Measurements from ENCODE around the gene TMEM129.
A peak's percentile ranks its signal among the peaks of the same experiment; 100 is the strongest.
"Not testable (repeated sequence)": the region's sequence is repeated elsewhere in the genome, so short reads cannot be mapped to it uniquely, and the experiment has no call there.

The TMEM129 gene

DNA sequence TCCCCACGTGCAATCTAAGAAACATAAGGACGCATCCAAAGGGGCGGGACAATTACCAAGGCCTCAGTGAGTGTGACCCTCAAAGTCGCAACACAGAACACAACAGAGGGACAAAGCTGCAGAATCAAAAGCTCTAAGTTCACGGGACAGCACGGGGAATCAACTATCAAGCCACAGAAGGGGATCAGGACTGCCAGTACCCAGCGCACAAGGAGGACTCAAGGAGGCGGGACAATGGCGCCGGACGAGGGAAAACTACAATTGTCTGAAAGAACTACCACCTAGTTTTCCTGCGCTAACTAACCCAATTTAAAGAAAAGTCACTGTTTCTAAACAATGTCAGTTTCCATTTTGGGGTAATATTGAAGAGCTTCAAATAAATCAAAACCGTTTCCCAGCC is 38.3 kb downstream of the TMEM129 start:
- Mint-ChIP-seq H3K9me3 (no peaks in the 10 kb centered on the region), H3K4me3 (peak overlapping the region; percentile 81 to 86), H3K27ac (peak overlapping the region in 1 of 2 donors; percentile 63), H3K4me1 (peaks cover 12% of the 10 kb centered on the region), H3K27me3 (no peaks in the 10 kb centered on the region)
- no peak for ATAC-seq
- DNase-seq = no peak

DNA sequence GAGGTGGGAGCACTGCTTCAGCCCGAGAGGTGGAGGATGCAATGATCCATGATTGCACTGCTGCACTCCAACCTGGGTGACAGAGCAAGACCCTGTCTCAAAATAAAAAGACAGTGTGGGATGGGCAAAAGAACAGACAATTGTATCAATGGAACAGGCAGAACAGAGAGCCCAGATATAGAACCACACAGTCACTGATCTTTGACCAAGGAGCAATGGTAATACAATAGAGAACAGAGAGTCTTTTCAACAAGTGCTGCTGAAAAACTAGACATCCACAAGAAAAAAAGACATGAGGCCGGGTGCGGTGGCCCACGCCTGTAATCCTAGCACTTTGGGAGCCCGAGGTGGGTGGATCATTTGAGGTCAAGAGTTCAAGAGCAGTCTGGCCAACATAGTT is 42.9 kb downstream of the TMEM129 start:
- H3K27me3 Mint-ChIP-seq = peaks cover 7% of the 10 kb centered on the region
- H3K27ac Mint-ChIP-seq = no peak overlapping the region
- ATAC-seq (no peak), DNase-seq (no peak)
- H3K4me1 Mint-ChIP-seq = peaks cover 14% of the 10 kb centered on the region
- no peaks in the 10 kb centered on the region for H3K9me3 Mint-ChIP-seq
- H3K4me3 Mint-ChIP-seq = no peak overlapping the region

GRCh38 chr4:1676605-1677525 is 44.3 kb downstream of the TMEM129 start:
- no peak for DNase-seq
- Mint-ChIP-seq H3K27me3 (peaks cover 7% of the 10 kb centered on the region), H3K9me3 (no peaks in the 10 kb centered on the region), H3K4me3 (no peak overlapping the region), H3K27ac (no peak overlapping the region), H3K4me1 (peaks cover 6% of the 10 kb centered on the region)
- ATAC-seq = peak; percentile 31

DNA sequence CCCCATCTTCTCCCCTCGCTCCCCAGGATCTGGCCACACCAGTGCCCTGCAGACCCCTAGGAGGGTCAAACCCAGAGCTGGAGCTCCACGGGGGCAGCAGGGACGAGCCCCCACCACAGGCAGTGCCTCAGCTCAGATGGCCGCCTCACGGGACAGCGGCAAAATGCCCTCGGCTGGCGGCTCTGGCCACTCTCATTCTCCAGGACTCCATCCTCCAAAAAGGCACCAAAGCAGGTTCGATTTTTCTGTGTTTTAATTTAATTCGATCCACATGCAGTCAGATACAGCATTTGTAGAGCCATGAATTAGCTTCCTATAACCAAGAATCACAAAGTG is 45.4 kb downstream of the TMEM129 start:
- DNase-seq = no peak
- no peak for ATAC-seq
- Mint-ChIP-seq H3K4me3 (no peak overlapping the region), H3K9me3 (no peaks in the 10 kb centered on the region), H3K27me3 (peaks cover 7% of the 10 kb centered on the region), H3K27ac (no peak overlapping the region), H3K4me1 (peaks cover 6% of the 10 kb centered on the region)

- H3K27me3 Mint-ChIP-seq = peaks cover 7% of the 10 kb centered on the region
- no peak overlapping the region for H3K27ac Mint-ChIP-seq
- H3K9me3 Mint-ChIP-seq = no peaks in the 10 kb centered on the region
- H3K4me3 Mint-ChIP-seq = no peak overlapping the region
- ATAC-seq (no peak), DNase-seq (no peak)
- peaks cover 6% of the 10 kb centered on the region for H3K4me1 Mint-ChIP-seq
Measured at GRCh38 chr4:1675136-1675801, 45.9 kb downstream of the TMEM129 start.

- Mint-ChIP-seq H3K4me3 (no peak overlapping the region), H3K27me3 (peaks cover 7% of the 10 kb centered on the region), H3K4me1 (peaks cover 6% of the 10 kb centered on the region), H3K27ac (no peak overlapping the region), H3K9me3 (no peaks in the 10 kb centered on the region)
- DNase-seq (no peak), ATAC-seq (no peak)
Measured at GRCh38 chr4:1674682-1675081, 46.4 kb downstream of the TMEM129 start.

- Mint-ChIP-seq H3K4me3 (no peak overlapping the region), H3K4me1 (peaks cover 6% of the 10 kb centered on the region), H3K9me3 (no peaks in the 10 kb centered on the region), H3K27ac (no peak overlapping the region), H3K27me3 (peaks cover 7% of the 10 kb centered on the region)
- DNase-seq = no peak
- no peak for ATAC-seq
Measured at GRCh38 chr4:1673671-1674070, 47.5 kb downstream of the TMEM129 start.

GRCh38 chr4:1671011-1671410 is 50.1 kb downstream of the TMEM129 start:
- H3K27me3 Mint-ChIP-seq, H3K27ac Mint-ChIP-seq, DNase-seq, ATAC-seq, H3K9me3 Mint-ChIP-seq, H3K4me3 Mint-ChIP-seq, H3K4me1 Mint-ChIP-seq: not testable (repeated sequence)

GRCh38 chr4:1670279-1670678 is 50.8 kb downstream of the TMEM129 start:
- H3K4me1 Mint-ChIP-seq = peaks cover under 1% of the 10 kb centered on the region
- ATAC-seq = no peak
- no peaks in the 10 kb centered on the region for H3K9me3 Mint-ChIP-seq
- no peak overlapping the region for H3K27ac Mint-ChIP-seq
- no peaks in the 10 kb centered on the region for H3K27me3 Mint-ChIP-seq
- H3K4me3 Mint-ChIP-seq = no peak overlapping the region
- DNase-seq = no peak

DNA sequence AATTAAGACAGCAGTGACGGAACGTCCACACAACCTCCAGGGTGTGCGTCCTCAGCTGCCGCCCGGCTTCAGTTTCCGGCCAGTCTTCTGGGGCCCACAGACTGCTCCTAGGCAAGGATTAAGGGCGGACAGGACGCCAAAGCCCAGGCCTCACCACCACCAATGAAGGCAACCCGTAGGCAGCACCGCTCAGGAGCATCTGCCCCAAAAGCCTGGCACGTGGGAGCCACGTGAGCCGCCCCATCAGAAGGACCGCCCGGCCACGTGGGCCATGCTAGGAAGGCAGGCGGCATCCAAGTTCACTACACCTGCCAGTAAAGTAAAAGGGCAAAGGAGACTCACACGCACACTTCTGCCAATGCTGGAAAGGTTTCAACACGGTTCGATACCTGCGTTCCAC is 51.3 kb downstream of the TMEM129 start:
- no peak for DNase-seq
- Mint-ChIP-seq H3K9me3 (no peaks in the 10 kb centered on the region), H3K27me3 (no peaks in the 10 kb centered on the region), H3K4me1 (no peaks in the 10 kb centered on the region), H3K27ac (no peak overlapping the region), H3K4me3 (no peak overlapping the region)
- no peak for ATAC-seq

DNA sequence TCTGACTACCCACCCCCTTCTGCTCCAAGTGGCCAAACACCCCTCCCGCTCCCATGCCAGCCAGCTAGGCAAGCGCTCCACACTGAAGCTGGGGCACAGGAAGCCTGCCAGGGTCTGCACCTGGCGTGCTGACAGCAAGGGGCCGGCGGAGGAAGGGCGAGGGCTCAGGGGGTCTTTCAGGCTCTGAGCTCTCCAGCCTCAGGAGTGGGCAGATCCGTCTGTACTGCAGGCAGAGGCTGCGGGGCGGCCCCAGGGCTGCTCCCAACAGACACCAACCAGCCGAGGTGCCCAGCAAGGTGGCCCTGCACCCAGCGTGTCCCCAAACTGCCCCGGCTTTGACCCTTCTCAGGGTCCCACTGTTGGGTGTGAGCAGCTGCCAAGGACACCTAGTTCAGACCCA is 51.9 kb downstream of the TMEM129 start:
- DNase-seq (no peak), ATAC-seq (no peak)
- no peaks in the 10 kb centered on the region for H3K4me1 Mint-ChIP-seq
- no peak overlapping the region for H3K27ac Mint-ChIP-seq
- no peaks in the 10 kb centered on the region for H3K9me3 Mint-ChIP-seq
- no peaks in the 10 kb centered on the region for H3K27me3 Mint-ChIP-seq
- H3K4me3 Mint-ChIP-seq = no peak overlapping the region

DNA sequence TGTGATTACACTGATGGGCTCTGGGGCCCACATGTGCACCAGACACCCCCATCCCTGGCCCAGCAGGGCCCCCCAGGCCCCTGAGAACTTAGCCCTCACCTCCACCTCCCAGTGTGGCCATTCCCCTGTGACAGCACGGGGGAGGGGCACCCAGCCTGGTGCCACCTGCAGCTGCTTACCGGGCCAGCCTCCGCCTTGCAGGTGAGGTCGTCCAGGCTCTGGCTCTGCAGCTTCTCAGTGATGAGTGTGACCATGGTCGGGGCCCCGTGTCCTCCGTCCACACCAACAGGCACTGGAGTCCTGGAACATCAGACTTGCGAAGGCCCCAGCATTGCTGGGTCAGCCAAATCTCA is 52.7 kb downstream of the TMEM129 start:
- H3K4me1 Mint-ChIP-seq = no peaks in the 10 kb centered on the region
- no peak overlapping the region for H3K4me3 Mint-ChIP-seq
- H3K9me3 Mint-ChIP-seq = no peaks in the 10 kb centered on the region
- H3K27ac Mint-ChIP-seq = no peak overlapping the region
- no peaks in the 10 kb centered on the region for H3K27me3 Mint-ChIP-seq
- ATAC-seq = no peak
- DNase-seq = no peak

DNA sequence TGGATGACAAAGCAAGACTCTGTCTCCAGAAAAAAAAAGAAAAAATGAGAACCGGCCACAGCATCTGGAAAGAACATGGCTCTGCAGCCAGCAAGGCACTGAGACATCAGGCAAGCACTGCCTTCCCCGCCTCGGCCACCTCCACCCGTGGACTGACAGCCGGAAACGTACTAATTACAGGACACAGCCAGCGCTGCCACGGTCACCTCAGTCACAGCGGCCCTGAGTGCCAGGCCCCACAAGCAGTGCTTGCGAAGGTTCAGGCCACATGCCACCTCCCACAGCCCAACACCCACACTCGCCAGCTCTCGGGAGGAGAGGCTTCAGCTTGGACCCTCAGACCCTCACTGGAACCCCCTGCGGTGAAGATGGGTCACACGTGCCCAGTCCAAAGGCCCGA is 53.9 kb downstream of the TMEM129 start:
- H3K4me1 Mint-ChIP-seq = no peaks in the 10 kb centered on the region
- no peak overlapping the region for H3K27ac Mint-ChIP-seq
- DNase-seq (no peak), ATAC-seq (no peak)
- no peak overlapping the region for H3K4me3 Mint-ChIP-seq
- no peaks in the 10 kb centered on the region for H3K27me3 Mint-ChIP-seq
- H3K9me3 Mint-ChIP-seq = no peaks in the 10 kb centered on the region

DNA sequence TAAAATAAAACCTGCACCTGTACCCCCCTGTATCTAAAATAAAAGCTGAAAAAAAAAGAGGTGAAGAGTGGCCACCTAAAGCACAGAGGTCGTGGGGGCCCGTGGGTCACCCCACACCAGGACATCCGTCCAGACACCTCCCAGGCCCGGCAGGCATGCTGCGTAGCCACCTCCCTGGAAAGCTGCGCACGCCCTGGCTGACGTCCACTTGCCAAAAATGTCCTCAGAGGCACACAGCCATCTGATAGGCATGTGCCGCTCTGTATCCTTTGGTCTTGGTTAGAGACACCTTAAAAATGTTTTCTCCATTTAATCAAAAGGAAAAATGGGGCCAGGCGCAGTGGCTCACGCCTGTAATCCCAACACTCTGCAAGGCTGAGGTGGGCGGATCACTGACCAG is 54.7 kb downstream of the TMEM129 start:
- Mint-ChIP-seq H3K9me3 (no peaks in the 10 kb centered on the region), H3K27me3 (no peaks in the 10 kb centered on the region), H3K4me1 (no peaks in the 10 kb centered on the region), H3K27ac (no peak overlapping the region), H3K4me3 (no peak overlapping the region)
- ATAC-seq (no peak), DNase-seq (no peak)
